ENCODE results near the gene GSDME. TPM values are rescaled to one million over a fixed set of nuclear protein-coding genes. Genes with fewer than 3 reads are reported as not detected.

The GSDME gene
- total and polyA plus RNA-seq, 7 donors, result 1.6 to 11.9 (median 7.1) TPM

DNA sequence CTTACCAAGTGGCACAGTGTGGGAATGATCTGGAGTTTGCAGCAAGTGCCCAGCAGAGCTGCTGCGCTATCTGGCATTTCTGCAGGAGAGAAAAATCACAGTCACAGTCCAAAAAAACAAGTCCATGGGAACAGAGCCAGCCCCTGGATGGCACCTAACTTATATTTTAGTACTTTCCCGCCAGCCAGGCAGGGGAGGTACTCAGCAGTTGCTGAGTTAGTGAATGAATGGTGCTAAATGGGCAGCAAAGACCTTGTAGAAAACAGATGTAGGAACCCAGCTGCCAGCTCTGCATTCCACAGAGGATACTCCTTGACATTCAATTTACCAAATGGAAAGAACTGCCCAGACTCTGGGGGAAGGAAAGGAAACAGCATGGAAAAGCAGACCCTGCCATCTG is 54.5 kb downstream of the GSDME start:
- H3K4me3 ChIP-seq, result no peak overlapping the region
- H3K27ac ChIP-seq, result no peak overlapping the region
- peaks cover 0 to 31% (median 23%) of the 10 kb centered on the region in 4 donors for H3K4me1 ChIP-seq
- H3K27me3 ChIP-seq, result no peaks in the 10 kb centered on the region
- TF ChIP-seq POLR2AphosphoS5 (IDR thresholded peaks at IDR 0.05) (no peak), POLR2A (IDR thresholded peaks at IDR 0.05) (no peak), EP300 (IDR thresholded peaks at IDR 0.05) (no peak)
- TF ChIP-seq, protein P1, sequence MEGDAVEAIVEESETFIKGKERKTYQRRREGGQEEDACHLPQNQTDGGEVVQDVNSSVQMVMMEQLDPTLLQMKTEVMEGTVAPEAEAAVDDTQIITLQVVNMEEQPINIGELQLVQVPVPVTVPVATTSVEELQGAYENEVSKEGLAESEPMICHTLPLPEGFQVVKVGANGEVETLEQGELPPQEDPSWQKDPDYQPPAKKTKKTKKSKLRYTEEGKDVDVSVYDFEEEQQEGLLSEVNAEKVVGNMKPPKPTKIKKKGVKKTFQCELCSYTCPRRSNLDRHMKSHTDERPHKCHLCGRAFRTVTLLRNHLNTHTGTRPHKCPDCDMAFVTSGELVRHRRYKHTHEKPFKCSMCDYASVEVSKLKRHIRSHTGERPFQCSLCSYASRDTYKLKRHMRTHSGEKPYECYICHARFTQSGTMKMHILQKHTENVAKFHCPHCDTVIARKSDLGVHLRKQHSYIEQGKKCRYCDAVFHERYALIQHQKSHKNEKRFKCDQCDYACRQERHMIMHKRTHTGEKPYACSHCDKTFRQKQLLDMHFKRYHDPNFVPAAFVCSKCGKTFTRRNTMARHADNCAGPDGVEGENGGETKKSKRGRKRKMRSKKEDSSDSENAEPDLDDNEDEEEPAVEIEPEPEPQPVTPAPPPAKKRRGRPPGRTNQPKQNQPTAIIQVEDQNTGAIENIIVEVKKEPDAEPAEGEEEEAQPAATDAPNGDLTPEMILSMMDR (IDR thresholded peaks at IDR 0.05), result no peak
- intact Hi-C loops (cut with DNase I), result no loop called here
- WGBS, 2 donors, result 68 to 96% methylated on average over 2 of the region's 2 CpGs
- DNase-seq, result no peak
- no peaks in the 10 kb centered on the region for H3K9me3 ChIP-seq
- peaks cover 0 to 4% (median 0%) of the 10 kb centered on the region in 4 donors for H3K36me3 ChIP-seq

DNA sequence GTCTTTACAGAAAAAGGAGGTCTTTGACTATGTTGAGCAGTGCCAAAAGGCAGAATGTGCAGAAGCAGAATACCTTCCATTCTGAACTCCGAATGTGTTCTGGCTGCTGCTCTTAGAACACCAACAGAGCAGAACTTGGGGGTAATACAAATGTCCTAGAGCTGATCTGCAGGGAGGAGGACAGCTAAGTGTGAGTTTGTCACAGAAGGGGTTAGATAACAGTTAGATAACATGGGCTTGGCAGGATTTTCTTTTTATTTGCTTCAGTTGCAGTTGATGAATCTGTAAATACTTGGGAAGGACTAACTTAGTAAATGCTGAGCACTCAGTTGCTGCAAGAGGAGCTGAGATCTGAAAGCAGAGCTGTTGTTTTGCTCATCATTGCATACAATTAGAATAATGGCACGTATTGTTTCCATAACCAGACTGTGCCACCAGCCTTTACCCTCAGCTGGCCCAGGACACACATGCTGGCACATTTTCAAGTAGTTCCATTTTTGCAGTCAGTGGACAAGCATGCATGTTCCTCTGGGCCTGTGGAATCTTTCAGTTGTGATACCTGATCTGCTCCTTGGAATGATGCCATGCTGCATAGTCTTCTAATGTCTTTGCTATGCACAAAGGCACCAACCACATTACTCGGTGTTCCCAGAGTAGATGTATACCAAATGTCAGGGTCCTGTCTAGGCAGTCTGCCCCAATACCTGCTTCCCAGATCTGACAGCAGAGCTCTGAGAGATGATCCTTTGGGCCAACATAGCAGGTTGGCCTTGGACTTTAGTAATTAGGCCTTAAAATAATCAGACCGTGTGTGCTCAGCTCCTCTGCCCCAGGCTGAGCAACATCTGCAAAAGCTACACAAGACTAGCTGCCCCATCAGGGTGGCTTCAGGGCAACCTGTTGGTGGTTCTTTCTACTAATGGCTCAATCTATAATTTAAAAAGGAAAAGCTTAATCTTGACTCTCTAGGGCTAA is 55.7 kb downstream of the GSDME start:
- Histone ChIP-seq H3K4me3 (no peak overlapping the region), H3K27me3 (no peaks in the 10 kb centered on the region), H3K27ac (no peak overlapping the region), H3K4me1 (peaks cover 0 to 39% (median 23%) of the 10 kb centered on the region in 4 donors), H3K9me3 (no peaks in the 10 kb centered on the region), H3K36me3 (no peaks in the 10 kb centered on the region)
- WGBS, 2 donors, result 85 to 88% methylated on average over 4 of the region's 4 CpGs
- intact Hi-C loops (cut with DNase I), result no loop called here
- TF ChIP-seq EP300 (IDR thresholded peaks at IDR 0.05) (no peak), POLR2A (IDR thresholded peaks at IDR 0.05) (no peak), POLR2AphosphoS5 (IDR thresholded peaks at IDR 0.05) (no peak)
- TF ChIP-seq, protein P1 (IDR thresholded peaks at IDR 0.05), result no peak
- no peak for DNase-seq

DNA sequence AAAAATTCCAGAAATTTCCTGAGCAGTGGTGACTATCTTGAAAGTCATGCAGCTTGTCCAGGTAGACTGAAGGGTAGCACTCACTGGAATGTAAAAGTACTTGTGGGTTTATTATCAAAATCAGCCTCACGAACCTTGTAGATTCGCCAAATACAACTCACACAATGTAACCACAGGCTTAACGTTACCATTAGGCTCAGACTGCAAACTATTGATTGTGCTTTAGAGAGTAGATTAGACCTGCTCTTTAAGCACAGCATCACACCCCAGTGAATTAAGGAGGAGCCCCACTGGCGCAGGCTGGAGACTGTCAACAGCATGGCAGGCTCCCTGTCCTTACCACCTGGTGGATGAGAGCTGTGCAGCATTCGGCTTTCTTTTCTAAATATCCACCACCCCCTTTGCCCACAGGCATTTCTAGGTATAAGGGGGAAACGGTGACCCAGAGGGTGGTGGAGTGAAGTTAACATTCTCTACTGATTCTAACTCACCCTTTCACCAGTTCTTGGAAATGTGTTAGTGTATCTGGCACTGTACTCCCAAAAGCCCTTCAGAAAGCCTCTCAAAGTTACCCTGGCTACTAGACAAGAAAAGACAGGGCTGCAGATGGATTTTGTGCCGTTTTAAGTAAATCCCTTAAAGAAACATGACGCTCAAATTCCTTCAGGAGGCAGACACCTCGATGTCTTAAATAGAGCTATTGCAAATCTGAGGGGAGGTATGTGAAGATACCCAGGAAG is 56.6 kb downstream of the GSDME start:
- H3K4me1 ChIP-seq, result peaks cover 0 to 39% (median 23%) of the 10 kb centered on the region in 4 donors
- H3K9me3 ChIP-seq, result no peaks in the 10 kb centered on the region
- TF ChIP-seq, protein P1 (IDR thresholded peaks at IDR 0.05), result no peak
- TF ChIP-seq EP300 (IDR thresholded peaks at IDR 0.05) (no peak), POLR2AphosphoS5 (IDR thresholded peaks at IDR 0.05) (no peak), POLR2A (IDR thresholded peaks at IDR 0.05) (no peak)
- H3K27ac ChIP-seq, result no peak overlapping the region
- H3K4me3 ChIP-seq, result no peak overlapping the region
- no peaks in the 10 kb centered on the region for H3K36me3 ChIP-seq
- DNase-seq, result no peak
- intact Hi-C loops (cut with DNase I), result no loop called here
- H3K27me3 ChIP-seq, result no peaks in the 10 kb centered on the region
- 80 to 85% methylated on average over 9 of the region's 9 CpGs for WGBS, 2 donors

DNA sequence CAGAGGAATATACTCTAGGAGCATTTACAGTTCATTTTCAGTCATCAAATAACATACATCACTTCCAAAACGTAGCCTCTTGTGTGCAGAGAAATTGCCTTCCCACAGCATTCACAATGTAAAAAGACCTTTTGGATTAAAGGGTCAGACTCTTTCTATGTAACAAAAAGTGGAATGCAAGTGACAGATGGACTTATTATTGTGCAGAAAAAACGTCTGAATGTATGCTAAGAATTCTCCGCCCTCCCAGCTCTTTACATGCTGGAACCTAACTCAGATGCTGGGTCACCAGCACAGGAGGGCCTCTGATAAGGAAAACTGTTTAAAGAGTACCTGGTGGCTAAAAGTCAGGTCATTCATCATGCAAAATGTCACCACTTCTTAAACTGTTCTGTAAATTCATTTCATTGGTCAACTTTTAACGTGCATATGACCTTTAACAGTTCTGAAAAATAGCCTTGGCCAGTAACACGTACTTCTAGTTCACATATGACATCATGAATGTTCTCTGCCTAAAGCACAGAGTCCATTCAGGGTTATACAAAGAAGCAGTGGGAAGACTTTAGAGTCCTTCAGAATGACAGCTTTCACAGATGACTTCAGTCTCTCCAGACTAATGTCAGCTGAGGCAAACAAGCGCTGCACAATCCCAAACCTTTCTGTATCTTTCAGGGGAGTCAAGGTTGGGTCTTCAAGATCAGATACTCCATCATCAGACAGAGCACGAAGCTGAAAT is 58.6 kb downstream of the GSDME start:
- no peak for DNase-seq
- H3K4me1 ChIP-seq, result peaks cover 0 to 39% (median 23%) of the 10 kb centered on the region in 4 donors
- no peaks in the 10 kb centered on the region for H3K27me3 ChIP-seq
- TF ChIP-seq EP300 (IDR thresholded peaks at IDR 0.05), result no peak
- no peaks in the 10 kb centered on the region for H3K9me3 ChIP-seq
- no peak overlapping the region for H3K27ac ChIP-seq
- H3K4me3 ChIP-seq, result no peak overlapping the region
- WGBS, 2 donors, result 86 to 89% methylated on average over 7 of the region's 7 CpGs
- H3K36me3 ChIP-seq, result no peaks in the 10 kb centered on the region
- intact Hi-C loops (cut with DNase I), result no loop called here
